Calu3 (cell line): ENCODE data around the gene SETD5. TPM values are rescaled to one million over a fixed set of nuclear protein-coding genes. Genes with fewer than 3 reads are reported as not detected.
A peak's percentile ranks its signal among the peaks of the same experiment; 100 is the strongest.

ENCODE experiments used
- BruUV-seq: library from RNA; stranded (reverse); fragments of 400-500 nt; replicated peaks from 2 replicates; lab custom pipeline; 2021; lab: Mats Ljungman, UMichigan
- CTCF ChIA-PET: fragments of 300-600 bp; sonication (Branson Sonifier 250); formaldehyde crosslinking; loops from one replicate; lab custom pipeline; 2022; ENCODE audit warnings: antibody characterized with exemption; lab: Charles Lee
- DNase-seq: peaks from one replicate; pipeline ENCODE4 v3.0.0; 2022
- H3K27ac Mint-ChIP-seq: one replicate; pipeline ENCODE4 v1.8.0; 2022; ENCODE audit warnings: mixed read lengths; ENCODE audit not compliant: unreplicated experiment
- H3K27me3 Mint-ChIP-seq: one replicate; pipeline ENCODE4 v1.8.0; 2022; ENCODE audit warnings: mixed read lengths; ENCODE audit not compliant: unreplicated experiment
- H3K36me3 Mint-ChIP-seq: one replicate; pipeline ENCODE4 v1.8.0; 2022; ENCODE audit warnings: mild to moderate bottlenecking, moderate library complexity, mixed read lengths; ENCODE audit not compliant: insufficient read depth, unreplicated experiment
- H3K4me1 Mint-ChIP-seq: one replicate; pipeline ENCODE4 v1.8.0; 2022; ENCODE audit warnings: mild to moderate bottlenecking, low read depth, mixed read lengths; ENCODE audit not compliant: unreplicated experiment
- H3K4me3 Mint-ChIP-seq: one replicate; pipeline ENCODE4 v1.8.0; 2022; ENCODE audit warnings: mild to moderate bottlenecking, low read depth, moderate library complexity, mixed read lengths; ENCODE audit not compliant: unreplicated experiment
- H3K9me3 Mint-ChIP-seq: one replicate; pipeline ENCODE4 v1.8.0; 2022; ENCODE audit warnings: low read depth, mixed read lengths; ENCODE audit not compliant: unreplicated experiment
- CTCF ChIP-seq: fragments of 200-600 bp; IDR thresholded peaks from one replicate; pipeline ENCODE4 v1.8.0; 2022; ENCODE audit warnings: antibody characterized with exemption; ENCODE audit not compliant: unreplicated experiment
- intact Hi-C: fragments of 100-400 bp; cut with micrococcal nuclease; formaldehyde crosslinking; loops from one replicate; pipeline ENCODE4 v1.10.0; 2022; ENCODE audit not compliant: unreplicated experiment
- total RNA-seq: library from RNA; stranded (reverse); gene quantifications from 2 replicates; pipeline ENCODE4 v1.2.3, GENCODE V29; 2022

The SETD5 gene
- total RNA-seq, 1 experiment from 2014 or later = 158 TPM

- Mint-ChIP-seq H3K27me3 (no peaks in the 10 kb centered on the region), H3K4me3 (no peak overlapping the region), H3K36me3 (peaks cover 95% of the 10 kb centered on the region), H3K4me1 (peaks cover 26% of the 10 kb centered on the region), H3K27ac (peak overlapping the region; percentile 78), H3K9me3 (no peaks in the 10 kb centered on the region)
- intact Hi-C loops = no loop called here
- CTCF ChIA-PET = interaction anchor here (0.5 kb wide), 1 partner anchor 170 kb away, joined by 3 read pairs; no protein-coding TSS in a partner anchor
- TF ChIP-seq CTCF = no peak
- no TSS peak for BruUV-seq
- no peak for DNase-seq
Observed at GRCh38 chr3:9392041-9392440, 5.4 kb upstream of the SETD5 start.

GRCh38 chr3:9395570-9396300, 1.7 kb upstream of the SETD5 start:
- Mint-ChIP-seq H3K4me3 (peak overlapping the region; percentile 93), H3K4me1 (peaks cover 26% of the 10 kb centered on the region), H3K27ac (peak overlapping the region; percentile 89), H3K36me3 (peaks cover 96% of the 10 kb centered on the region), H3K9me3 (no peaks in the 10 kb centered on the region), H3K27me3 (no peaks in the 10 kb centered on the region)
- intact Hi-C loops = no loop called here
- DNase-seq = no peak
- no peak for TF ChIP-seq CTCF
- no TSS peak for BruUV-seq
- CTCF ChIA-PET = interaction anchor here (0.7 to 1.7 kb wide), 2 partner anchors 27 to 108 kb away, joined by 3 to 7 read pairs; no protein-coding TSS in a partner anchor

- intact Hi-C loops = no loop called here
- H3K9me3 Mint-ChIP-seq = no peaks in the 10 kb centered on the region
- BruUV-seq = no TSS peak
- no peak for TF ChIP-seq CTCF
- CTCF ChIA-PET = interaction anchor here (0.6 to 1.7 kb wide), 5 partner anchors 20 to 1678 kb away, joined by 3 to 7 read pairs (median 5); no protein-coding TSS in a partner anchor
- peaks cover 25% of the 10 kb centered on the region for H3K4me1 Mint-ChIP-seq
- H3K4me3 Mint-ChIP-seq = peak overlapping the region; percentile 93
- peaks cover 97% of the 10 kb centered on the region for H3K36me3 Mint-ChIP-seq
- H3K27ac Mint-ChIP-seq = peak overlapping the region; percentile 89
- H3K27me3 Mint-ChIP-seq = no peaks in the 10 kb centered on the region
- peak; percentile 92 for DNase-seq
Observed at GRCh38 chr3:9396301-9396631, 1.1 kb upstream of the SETD5 start.

GRCh38 chr3:9396632-9397331, 633 bp upstream of the SETD5 start:
- peaks cover 94% of the 10 kb centered on the region for H3K36me3 Mint-ChIP-seq
- H3K4me1 Mint-ChIP-seq = peaks cover 24% of the 10 kb centered on the region
- DNase-seq = peak; percentile 98
- H3K27ac Mint-ChIP-seq = peak overlapping the region; percentile 92
- TF ChIP-seq CTCF = no peak
- CTCF ChIA-PET = interaction anchor here (0.6 to 1.7 kb wide), 5 partner anchors 19 to 1678 kb away, joined by 3 to 7 read pairs (median 5); no protein-coding TSS in a partner anchor
- intact Hi-C loops = no loop called here
- BruUV-seq = no TSS peak
- no peaks in the 10 kb centered on the region for H3K27me3 Mint-ChIP-seq
- H3K4me3 Mint-ChIP-seq = peak overlapping the region; percentile 93
- no peaks in the 10 kb centered on the region for H3K9me3 Mint-ChIP-seq
